Measurements from ENCODE around the gene PCTP. TPM values are rescaled to one million over a fixed set of nuclear protein-coding genes. Genes with fewer than 3 reads are reported as not detected.

The PCTP gene
- total RNA-seq, 1 donor from 2014 or later = 9.4 TPM

- H3K36me3 Mint-ChIP-seq (ENCODE audit: low read depth) = no peaks in the 10 kb centered on the region
- H3K9me3 Mint-ChIP-seq = no peaks in the 10 kb centered on the region
- H3K27me3 Mint-ChIP-seq (ENCODE audit: low read depth) = no peaks in the 10 kb centered on the region
- intact Hi-C loops (cut with micrococcal nuclease) = no loop called here
- no peak overlapping the region for H3K4me3 Mint-ChIP-seq (ENCODE audit: low read depth)
- DNase-seq (ENCODE audit: low spot score) = no peak
- H3K27ac Mint-ChIP-seq = no peak overlapping the region
- H3K4me1 Mint-ChIP-seq (ENCODE audit: low read depth) = no peaks in the 10 kb centered on the region
Measured at GRCh38 chr17:55768936-55769624, 18.2 kb downstream of the PCTP start.

DNA sequence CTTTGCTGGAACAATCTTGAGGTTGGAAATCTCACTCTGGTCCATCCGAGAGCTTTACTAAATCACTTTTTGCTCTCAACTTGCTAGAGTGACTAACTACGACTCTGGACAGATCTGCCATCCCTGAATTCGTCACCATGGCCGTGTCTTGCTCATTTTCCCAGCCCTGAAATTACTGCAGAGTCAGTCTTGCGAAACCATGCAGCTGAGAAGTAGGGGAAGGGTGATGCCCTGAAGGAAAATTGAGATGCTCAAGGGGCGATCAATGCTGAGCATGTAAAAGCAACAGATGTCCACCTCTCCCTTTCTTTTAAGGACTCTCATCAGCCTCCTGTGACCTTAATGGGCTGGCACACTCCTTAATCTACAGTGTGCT lies 18.8 kb downstream of the PCTP start:
- no peaks in the 10 kb centered on the region for H3K36me3 Mint-ChIP-seq (ENCODE audit: low read depth)
- no peaks in the 10 kb centered on the region for H3K27me3 Mint-ChIP-seq (ENCODE audit: low read depth)
- H3K27ac Mint-ChIP-seq = no peak overlapping the region
- no peak for DNase-seq (ENCODE audit: low spot score)
- no peaks in the 10 kb centered on the region for H3K4me1 Mint-ChIP-seq (ENCODE audit: low read depth)
- H3K9me3 Mint-ChIP-seq = no peaks in the 10 kb centered on the region
- intact Hi-C loops (cut with micrococcal nuclease) = no loop called here
- H3K4me3 Mint-ChIP-seq (ENCODE audit: low read depth) = no peak overlapping the region

DNA sequence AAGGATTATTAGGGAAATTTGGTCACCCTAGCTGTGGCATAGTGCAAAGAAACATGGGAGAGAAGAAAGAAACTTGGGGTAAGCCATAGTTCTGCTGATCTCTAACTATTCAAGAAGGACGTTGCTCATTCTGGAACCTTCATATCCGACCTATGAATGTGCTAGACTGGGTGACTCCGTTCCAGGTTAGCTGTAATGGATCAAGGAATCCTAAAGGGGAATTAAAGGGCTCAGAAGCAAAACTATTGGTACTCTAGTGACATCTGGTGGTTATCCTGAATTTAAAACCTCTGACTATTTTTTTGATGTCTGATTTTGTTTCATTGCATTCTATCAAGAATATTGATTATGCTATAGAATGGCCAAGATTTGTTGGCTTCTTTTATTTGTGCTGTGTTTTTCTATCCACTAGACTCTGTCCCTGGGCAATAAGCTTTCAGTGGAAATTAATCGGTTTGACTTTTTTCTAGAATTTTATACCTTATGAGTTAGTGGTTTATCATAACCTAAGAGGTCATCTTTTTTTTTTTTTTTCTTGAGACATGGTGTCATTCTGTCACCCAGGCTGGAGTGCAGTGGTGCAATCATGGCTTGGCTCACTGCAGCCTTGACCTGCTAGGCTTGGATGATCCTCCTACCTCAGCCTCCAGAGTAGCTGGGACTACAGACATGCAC lies 19.5 kb downstream of the PCTP start:
- H3K4me3 Mint-ChIP-seq (ENCODE audit: low read depth) = no peak overlapping the region
- DNase-seq (ENCODE audit: low spot score) = no peak
- intact Hi-C loops (cut with micrococcal nuclease) = loop anchor here (1.0 kb wide), 1 partner anchor 244 kb away; no protein-coding TSS in a partner anchor
- H3K27me3 Mint-ChIP-seq (ENCODE audit: low read depth) = no peaks in the 10 kb centered on the region
- no peaks in the 10 kb centered on the region for H3K36me3 Mint-ChIP-seq (ENCODE audit: low read depth)
- H3K9me3 Mint-ChIP-seq = no peaks in the 10 kb centered on the region
- H3K4me1 Mint-ChIP-seq (ENCODE audit: low read depth) = no peaks in the 10 kb centered on the region
- H3K27ac Mint-ChIP-seq = no peak overlapping the region

DNA sequence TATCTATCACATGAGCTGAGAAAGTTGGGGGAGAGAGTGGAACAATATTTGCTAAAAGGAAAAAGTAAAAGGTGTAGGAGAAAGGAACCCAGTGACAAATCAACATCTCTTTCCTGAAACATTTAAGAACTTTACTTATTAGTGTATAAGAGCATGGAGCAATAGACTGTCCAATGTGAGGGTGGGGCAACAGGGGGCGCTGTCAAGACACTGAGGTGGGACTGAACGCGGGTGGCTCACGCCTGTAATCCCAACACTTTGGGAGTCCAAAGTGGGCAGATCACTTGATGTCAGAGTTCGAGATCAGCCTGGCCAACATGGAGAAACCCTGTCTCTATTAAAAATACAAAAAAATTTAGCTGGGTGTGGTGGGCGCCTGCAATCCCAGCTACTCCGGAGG lies 21.2 kb downstream of the PCTP start:
- Mint-ChIP-seq H3K27ac (no peak overlapping the region), H3K4me1 (ENCODE audit: low read depth) (no peaks in the 10 kb centered on the region)

DNA sequence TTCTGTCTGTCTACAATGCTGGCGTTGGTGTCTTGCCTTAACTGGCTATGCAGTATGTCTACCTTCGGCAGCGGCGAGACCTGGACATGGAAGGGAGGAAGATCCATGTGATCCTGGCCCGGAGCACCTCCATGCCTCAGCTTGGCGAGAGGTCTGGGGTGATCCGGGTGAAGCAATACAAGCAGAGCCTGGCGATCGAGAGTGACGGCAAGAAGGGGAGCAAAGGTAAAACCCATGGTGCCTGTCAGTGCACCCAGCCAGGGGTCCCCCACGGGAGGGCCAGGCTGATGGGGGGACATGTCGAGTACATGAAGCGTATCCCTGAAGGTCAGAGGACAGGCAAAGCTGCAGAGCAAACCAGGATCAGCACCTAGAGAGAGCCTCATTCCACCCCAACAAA lies 22.8 kb downstream of the PCTP start:
- no peak for DNase-seq (ENCODE audit: low spot score)
- intact Hi-C loops (cut with micrococcal nuclease) = no loop called here
- Mint-ChIP-seq H3K4me1 (ENCODE audit: low read depth) (peaks cover 3% of the 10 kb centered on the region), H3K4me3 (ENCODE audit: low read depth) (no peak overlapping the region), H3K36me3 (ENCODE audit: low read depth) (peaks cover 5% of the 10 kb centered on the region), H3K9me3 (no peaks in the 10 kb centered on the region), H3K27me3 (ENCODE audit: low read depth) (no peaks in the 10 kb centered on the region), H3K27ac (no peak overlapping the region)

More for the DNA sequence above, 21.2 kb downstream of the PCTP start:
- intact Hi-C loops (cut with micrococcal nuclease) = no loop called here
- peaks cover 5% of the 10 kb centered on the region for H3K36me3 Mint-ChIP-seq (ENCODE audit: low read depth)
- DNase-seq (ENCODE audit: low spot score) = no peak
- no peaks in the 10 kb centered on the region for H3K9me3 Mint-ChIP-seq
- no peak overlapping the region for H3K4me3 Mint-ChIP-seq (ENCODE audit: low read depth)
- H3K27me3 Mint-ChIP-seq (ENCODE audit: low read depth) = no peaks in the 10 kb centered on the region

DNA sequence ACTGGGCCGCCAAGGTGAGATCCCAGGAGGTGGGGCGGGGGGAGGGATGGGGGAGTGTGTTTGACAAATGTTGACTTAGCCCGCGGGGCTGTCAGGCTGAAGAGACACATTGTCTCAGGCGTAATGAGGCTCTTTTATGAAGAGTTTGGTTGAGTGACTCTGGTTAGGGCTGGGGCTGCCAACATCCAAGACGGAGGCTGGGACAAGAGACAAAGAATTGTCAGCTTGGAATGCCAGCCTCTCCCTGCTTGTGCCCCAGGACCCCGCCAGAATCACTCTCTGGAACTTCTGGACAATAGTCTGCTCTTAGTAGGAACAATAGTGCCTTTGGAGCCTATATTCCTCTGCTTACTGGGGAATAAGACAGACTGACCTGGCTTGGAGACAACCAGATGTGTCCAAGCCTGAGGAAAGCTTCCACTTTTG lies 24.0 kb downstream of the PCTP start:
- peaks cover 5% of the 10 kb centered on the region for H3K36me3 Mint-ChIP-seq (ENCODE audit: low read depth)
- DNase-seq (ENCODE audit: low spot score) = no peak
- H3K27ac Mint-ChIP-seq = no peak overlapping the region
- no peaks in the 10 kb centered on the region for H3K27me3 Mint-ChIP-seq (ENCODE audit: low read depth)
- H3K4me1 Mint-ChIP-seq (ENCODE audit: low read depth) = peaks cover 3% of the 10 kb centered on the region
- H3K4me3 Mint-ChIP-seq (ENCODE audit: low read depth) = no peak overlapping the region
- intact Hi-C loops (cut with micrococcal nuclease) = no loop called here
- no peaks in the 10 kb centered on the region for H3K9me3 Mint-ChIP-seq

GRCh38 chr17:55776271-55776670 lies 25.4 kb downstream of the PCTP start:
- H3K4me3 Mint-ChIP-seq (ENCODE audit: low read depth) = no peak overlapping the region
- DNase-seq (ENCODE audit: low spot score) = no peak
- H3K9me3 Mint-ChIP-seq = no peaks in the 10 kb centered on the region
- intact Hi-C loops (cut with micrococcal nuclease) = no loop called here
- H3K36me3 Mint-ChIP-seq (ENCODE audit: low read depth) = peaks cover 5% of the 10 kb centered on the region
- H3K27me3 Mint-ChIP-seq (ENCODE audit: low read depth) = no peaks in the 10 kb centered on the region
- H3K27ac Mint-ChIP-seq = no peak overlapping the region
- peaks cover 3% of the 10 kb centered on the region for H3K4me1 Mint-ChIP-seq (ENCODE audit: low read depth)

DNA sequence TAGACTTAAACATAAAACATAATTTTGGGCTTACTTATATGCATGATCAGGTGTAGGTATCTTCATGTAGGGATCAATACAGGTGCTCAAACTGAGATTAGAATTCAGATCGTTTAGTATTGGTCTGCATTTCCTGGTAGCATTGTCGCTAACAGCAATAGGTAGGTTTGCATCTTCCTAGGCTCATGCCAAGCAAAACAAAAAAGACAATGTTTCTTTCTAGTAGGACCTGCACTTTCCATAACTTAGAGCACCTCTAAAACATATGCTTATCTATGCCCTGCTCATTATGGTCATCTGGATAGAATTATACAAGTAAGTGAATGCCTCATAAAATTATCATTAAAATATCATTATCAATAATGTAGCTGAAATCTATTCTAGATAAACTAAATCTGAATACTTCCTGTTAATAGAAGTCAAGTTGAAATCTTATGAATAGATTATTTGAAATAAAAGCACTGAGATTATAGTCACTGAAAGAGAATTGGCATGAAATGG lies 26.7 kb downstream of the PCTP start:
- Mint-ChIP-seq H3K9me3 (no peaks in the 10 kb centered on the region), H3K36me3 (ENCODE audit: low read depth) (peaks cover 5% of the 10 kb centered on the region), H3K4me3 (ENCODE audit: low read depth) (no peak overlapping the region), H3K27me3 (ENCODE audit: low read depth) (peaks cover under 1% of the 10 kb centered on the region), H3K27ac (no peak overlapping the region), H3K4me1 (ENCODE audit: low read depth) (peaks cover 3% of the 10 kb centered on the region)
- intact Hi-C loops (cut with micrococcal nuclease) = no loop called here
- DNase-seq (ENCODE audit: low spot score) = no peak

DNA sequence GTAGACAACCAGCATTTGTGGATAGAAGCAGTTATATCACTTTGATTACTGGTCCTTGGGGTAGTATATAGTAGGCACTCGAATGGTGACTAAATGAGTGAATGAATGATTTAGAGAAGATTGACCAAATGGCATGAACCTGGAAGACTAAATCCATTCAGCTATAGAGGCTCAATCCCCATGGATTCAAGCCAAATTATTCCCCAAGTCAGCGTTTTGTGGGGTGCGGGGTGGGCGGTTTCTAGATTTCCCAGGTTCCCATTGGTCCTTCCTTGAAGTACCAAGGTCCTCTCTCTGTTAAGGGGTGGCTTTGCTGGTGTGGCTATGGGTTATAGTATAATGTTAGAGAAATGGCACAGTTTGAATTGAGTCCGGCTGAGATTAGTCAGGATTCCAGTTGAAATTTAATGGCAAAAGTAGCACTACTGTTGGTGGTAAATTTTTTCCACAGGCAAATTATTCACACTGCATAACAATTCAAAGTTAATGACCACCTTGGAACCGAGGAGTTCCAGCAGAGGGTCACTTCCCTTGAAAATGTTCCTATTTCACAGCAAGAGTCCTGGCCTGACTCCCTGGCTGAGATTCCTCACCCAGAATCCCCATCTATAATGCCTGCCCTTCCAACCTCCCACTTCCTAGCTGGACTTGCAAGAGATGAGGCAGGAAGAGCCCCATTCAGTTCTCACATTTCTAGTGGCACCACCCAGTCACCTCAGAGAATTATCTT lies 27.7 kb downstream of the PCTP start:
- intact Hi-C loops (cut with micrococcal nuclease) = no loop called here
- Mint-ChIP-seq H3K36me3 (ENCODE audit: low read depth) (peaks cover 5% of the 10 kb centered on the region), H3K4me3 (ENCODE audit: low read depth) (no peak overlapping the region), H3K9me3 (no peaks in the 10 kb centered on the region), H3K4me1 (ENCODE audit: low read depth) (peaks cover 3% of the 10 kb centered on the region), H3K27me3 (ENCODE audit: low read depth) (peaks cover 2% of the 10 kb centered on the region), H3K27ac (no peak overlapping the region)
- DNase-seq (ENCODE audit: low spot score) = no peak

GRCh38 chr17:55783684-55784245 lies 32.9 kb downstream of the PCTP start:
- Mint-ChIP-seq H3K4me3 (ENCODE audit: low read depth) (no peak overlapping the region), H3K9me3 (no peaks in the 10 kb centered on the region), H3K36me3 (ENCODE audit: low read depth) (no peaks in the 10 kb centered on the region), H3K4me1 (ENCODE audit: low read depth) (no peaks in the 10 kb centered on the region), H3K27me3 (ENCODE audit: low read depth) (peaks cover 2% of the 10 kb centered on the region), H3K27ac (no peak overlapping the region)
- no peak for DNase-seq (ENCODE audit: low spot score)
- intact Hi-C loops (cut with micrococcal nuclease) = no loop called here

DNA sequence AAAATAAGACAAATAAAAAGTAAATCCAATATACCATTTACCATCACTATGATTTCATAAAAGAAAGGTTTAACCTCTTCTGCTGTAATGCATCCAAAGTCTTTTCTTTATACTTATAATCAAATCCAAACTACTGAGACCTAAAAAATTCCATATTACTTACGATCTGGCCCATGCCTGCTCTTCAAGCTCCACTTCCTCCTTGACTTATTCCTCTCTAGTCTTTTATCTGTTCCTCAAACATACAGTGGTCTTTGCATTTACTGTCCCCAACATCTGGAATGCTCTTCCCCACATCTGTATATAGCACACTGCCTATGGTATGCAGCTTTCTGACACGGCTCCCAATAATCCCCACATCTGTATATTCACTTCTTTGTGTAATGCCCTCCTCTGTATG lies 33.8 kb downstream of the PCTP start:
- intact Hi-C loops (cut with micrococcal nuclease) = no loop called here
- Mint-ChIP-seq H3K4me1 (ENCODE audit: low read depth) (no peaks in the 10 kb centered on the region), H3K27ac (no peak overlapping the region), H3K27me3 (ENCODE audit: low read depth) (peaks cover 3% of the 10 kb centered on the region), H3K9me3 (no peaks in the 10 kb centered on the region), H3K4me3 (ENCODE audit: low read depth) (no peak overlapping the region), H3K36me3 (ENCODE audit: low read depth) (no peaks in the 10 kb centered on the region)
- no peak for DNase-seq (ENCODE audit: low spot score)

- no peak overlapping the region for H3K27ac Mint-ChIP-seq
- DNase-seq (ENCODE audit: low spot score) = no peak
- intact Hi-C loops (cut with micrococcal nuclease) = no loop called here
- peaks cover 3% of the 10 kb centered on the region for H3K27me3 Mint-ChIP-seq (ENCODE audit: low read depth)
- no peak overlapping the region for H3K4me3 Mint-ChIP-seq (ENCODE audit: low read depth)
- no peaks in the 10 kb centered on the region for H3K9me3 Mint-ChIP-seq
- no peaks in the 10 kb centered on the region for H3K36me3 Mint-ChIP-seq (ENCODE audit: low read depth)
- H3K4me1 Mint-ChIP-seq (ENCODE audit: low read depth) = no peaks in the 10 kb centered on the region
Measured at GRCh38 chr17:55785181-55785580, 34.3 kb downstream of the PCTP start.

DNA sequence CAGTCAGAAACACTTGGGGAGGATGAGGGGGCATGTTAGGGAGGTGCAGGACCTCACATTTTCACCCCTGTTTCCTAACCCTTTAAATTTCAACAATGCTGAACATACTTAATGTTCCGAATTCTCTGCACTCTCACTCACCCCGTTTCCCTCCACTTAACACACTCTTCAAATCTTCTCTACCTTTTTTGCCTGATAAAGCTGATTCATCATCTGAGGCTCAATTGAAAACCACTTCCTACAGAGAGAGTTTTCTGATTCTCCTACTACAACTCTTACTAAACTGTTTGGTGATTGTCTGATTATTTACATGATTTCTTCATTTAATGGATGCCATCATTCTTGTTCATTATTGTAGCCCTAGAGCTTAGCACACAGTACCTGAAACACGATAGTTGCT lies 42.4 kb downstream of the PCTP start:
- Mint-ChIP-seq H3K9me3 (no peaks in the 10 kb centered on the region), H3K27ac (no peak overlapping the region), H3K27me3 (ENCODE audit: low read depth) (peaks cover 13% of the 10 kb centered on the region), H3K4me1 (ENCODE audit: low read depth) (no peaks in the 10 kb centered on the region), H3K36me3 (ENCODE audit: low read depth) (no peaks in the 10 kb centered on the region), H3K4me3 (ENCODE audit: low read depth) (no peak overlapping the region)
- intact Hi-C loops (cut with micrococcal nuclease) = no loop called here
- DNase-seq (ENCODE audit: low spot score) = no peak

Data from activated T-helper 2 cell treated with anti-CD3 and anti-CD28 coated beads, Interferon-gamma antibody, Interleukin-2, Interleukin-4, amounts not matched to agents 10 μg/mL and 5 μg/mL and 100 μg/mL, durations not matched to agents 14 hours and 24 hours and 36 hours (primary cell).